Stimulated activated CD4-positive, alpha-beta T cell treated with anti-CD3 and anti-CD28 coated beads, Interleukin-1b, Interleukin-23, amount 100 ng/mL, for 48 hours (primary cell): ENCODE data around the gene LIN7A.
A peak's percentile ranks its signal among the peaks of the same experiment; 100 is the strongest.
"Not testable (repeated sequence)": the region's sequence is repeated elsewhere in the genome, so short reads cannot be mapped to it uniquely, and the experiment has no call there.

ENCODE experiments used
- DNase-seq: peaks from one replicate; pipeline ENCODE4 v3.0.0-alpha.2; 2020

LIN7A gene

GRCh38 chr12:80805106-80805505 is 132.6 kb downstream of the LIN7A start:
- DNase-seq: no peak

DNA sequence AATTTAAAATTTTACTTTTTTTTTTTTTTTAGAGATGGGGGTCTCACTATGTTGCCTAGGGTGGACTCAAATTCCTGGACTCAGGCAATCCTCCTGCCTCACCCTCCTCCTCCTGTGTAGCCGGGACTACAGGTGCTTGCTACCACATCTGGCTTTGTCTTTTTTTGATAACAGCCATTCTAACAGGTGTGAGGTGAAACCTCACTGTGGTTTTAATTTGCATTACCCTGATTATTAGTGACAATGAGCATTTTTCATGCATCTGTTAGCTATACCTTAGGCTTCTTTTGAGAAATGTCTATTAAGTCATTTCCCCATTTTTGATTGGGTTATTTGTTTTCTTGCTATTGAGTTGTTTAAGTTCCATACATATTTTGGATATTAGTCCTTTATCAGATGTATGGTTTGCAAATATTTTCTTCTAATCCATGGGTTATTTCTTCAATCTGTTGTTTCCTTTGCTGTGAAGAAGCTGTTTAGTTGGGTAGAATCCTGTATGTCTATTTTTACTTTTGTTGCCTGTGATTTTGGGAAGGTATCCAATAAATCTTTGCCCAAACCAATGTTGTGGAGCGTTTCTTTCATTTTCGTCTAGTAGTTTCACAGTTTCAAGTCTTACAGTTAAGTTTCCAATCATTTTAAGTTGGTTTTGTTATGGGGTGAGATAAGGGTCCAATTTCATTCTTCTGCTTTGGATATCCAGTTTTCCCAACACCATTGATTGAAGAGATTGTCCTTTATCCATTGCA is 134.9 kb downstream of the LIN7A start:
- no peak for DNase-seq

DNA sequence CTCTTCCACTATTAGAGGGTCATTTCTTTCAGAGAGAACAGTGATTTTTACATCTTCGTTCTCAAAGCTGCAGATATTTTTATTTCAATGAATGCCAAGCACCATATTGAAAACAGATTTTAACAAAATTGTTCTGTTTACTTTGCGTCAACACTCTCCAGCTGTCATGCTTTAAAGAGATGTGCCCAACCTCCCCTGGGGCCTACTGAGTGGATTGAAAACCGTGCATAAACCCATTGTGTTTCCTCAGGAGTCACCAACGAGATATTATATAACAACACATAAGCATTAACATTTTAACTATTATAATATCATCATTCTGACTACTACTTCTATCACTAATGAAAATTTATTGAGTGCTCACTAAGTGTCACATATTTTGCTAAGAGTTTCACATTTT is 139.5 kb downstream of the LIN7A start:
- no peak for DNase-seq

- no peak for DNase-seq
Observed at GRCh38 chr12:80794551-80794950, 143.2 kb downstream of the LIN7A start.

DNA sequence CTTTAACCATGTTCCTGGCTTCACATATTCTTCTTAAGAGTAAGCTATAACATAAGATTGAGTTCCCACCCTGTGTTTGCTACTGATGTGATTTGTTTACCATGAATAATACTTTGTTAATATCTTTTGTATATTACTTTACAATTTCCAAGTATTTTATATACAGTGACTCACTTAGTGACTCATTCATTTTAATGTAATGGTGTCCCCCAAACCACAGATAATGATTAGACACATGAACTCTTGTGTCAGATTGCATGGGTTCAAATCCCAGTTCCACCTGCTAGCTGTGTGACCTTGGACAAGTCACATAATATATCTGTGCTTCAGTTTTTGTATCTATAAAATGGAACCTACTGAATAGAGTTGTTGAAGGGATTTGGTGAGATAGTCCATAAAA is 144.9 kb downstream of the LIN7A start:
- DNase-seq: no peak

GRCh38 chr12:80791863-80792262 is 145.9 kb downstream of the LIN7A start:
- DNase-seq: no peak

DNA sequence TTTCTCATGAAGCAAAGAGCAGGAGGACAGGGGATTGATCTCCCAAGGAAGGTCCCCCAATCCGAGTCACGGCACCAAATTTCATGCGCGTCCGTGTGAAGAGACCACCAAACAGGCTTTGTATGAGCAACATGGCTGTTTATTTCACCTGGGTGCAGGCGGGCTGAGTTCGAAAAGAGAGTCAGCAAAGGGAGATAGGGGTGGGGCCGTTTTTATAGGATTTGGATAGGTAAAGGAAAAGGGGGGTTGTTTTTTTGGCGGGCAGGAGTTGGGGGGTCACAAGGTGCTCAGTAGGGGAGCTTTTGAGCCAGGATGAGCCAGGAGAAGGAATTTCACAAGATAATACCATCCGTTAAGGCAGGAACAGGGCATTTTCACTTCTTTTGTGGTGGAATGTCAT is 149.3 kb downstream of the LIN7A start:
- not testable (repeated sequence) for DNase-seq

DNA sequence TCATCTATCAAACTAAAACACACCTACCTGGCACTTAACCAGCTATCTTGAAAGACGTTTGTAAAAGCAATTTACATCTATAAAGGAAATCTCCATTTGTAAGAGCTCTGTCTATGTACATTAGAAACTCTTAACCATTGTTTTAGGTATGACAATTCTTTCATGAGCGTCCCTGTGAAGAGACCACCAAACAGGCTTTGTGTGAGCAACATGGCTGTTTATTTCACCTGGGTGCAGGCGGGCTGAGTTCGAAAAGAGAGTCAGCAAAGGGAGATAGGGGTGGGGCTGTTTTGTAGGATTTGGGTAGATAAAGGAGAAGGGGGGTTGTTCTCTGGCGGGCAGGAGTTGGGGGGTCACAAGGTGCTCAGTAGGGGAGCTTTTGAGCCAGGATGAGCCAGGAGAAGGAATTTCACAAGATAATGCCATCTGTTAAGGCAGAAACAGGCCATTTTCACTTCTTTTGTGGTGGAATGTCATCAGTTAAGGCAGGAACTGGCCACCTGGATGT is 154.7 kb downstream of the LIN7A start:
- DNase-seq: not testable (repeated sequence)

DNA sequence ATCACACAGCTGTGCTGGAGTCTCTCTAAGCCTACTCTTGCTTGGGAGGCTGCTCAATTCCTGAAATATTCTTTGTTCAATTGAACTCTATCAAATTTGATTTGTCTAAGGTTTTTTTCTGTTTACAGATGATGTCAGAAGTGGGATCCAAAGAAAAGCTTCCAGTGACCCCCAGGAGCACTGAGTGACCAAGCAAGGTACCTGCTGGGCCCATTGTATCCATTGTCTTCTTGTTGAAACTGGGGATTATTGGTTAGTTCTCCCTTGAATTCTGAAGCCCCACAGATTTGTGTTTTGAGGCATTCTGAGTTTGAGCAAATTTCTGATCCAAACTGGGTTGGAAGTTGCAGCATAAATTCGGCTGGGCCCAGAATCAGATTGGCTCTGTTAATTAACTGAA is 156.4 kb downstream of the LIN7A start:
- DNase-seq: no peak

DNA sequence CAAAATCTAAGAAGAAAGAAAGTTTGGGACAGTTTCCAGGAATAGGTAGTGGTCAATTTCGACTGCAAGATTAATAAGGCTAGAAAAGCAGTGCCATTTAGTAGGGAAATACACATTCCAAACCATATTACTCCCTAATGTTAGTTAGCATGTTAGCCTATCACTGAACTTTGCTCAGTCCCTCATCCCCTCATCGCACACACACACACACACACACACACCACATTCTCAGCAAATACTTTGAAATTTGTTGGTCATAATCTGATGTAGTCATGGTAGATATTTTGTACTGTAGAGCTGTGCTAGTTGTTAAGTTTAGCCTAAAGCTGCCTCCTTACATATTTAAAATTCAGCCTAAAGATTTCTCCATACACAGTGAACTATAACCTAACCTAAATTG is 157.0 kb downstream of the LIN7A start:
- DNase-seq: no peak

- peak; percentile 63 for DNase-seq
Observed at GRCh38 chr12:80778005-80778541, 159.7 kb downstream of the LIN7A start.

- no peak for DNase-seq
Observed at GRCh38 chr12:80777587-80777986, 160.1 kb downstream of the LIN7A start.

- no peak for DNase-seq
Observed at GRCh38 chr12:80776706-80777105, 161.0 kb downstream of the LIN7A start.

DNA sequence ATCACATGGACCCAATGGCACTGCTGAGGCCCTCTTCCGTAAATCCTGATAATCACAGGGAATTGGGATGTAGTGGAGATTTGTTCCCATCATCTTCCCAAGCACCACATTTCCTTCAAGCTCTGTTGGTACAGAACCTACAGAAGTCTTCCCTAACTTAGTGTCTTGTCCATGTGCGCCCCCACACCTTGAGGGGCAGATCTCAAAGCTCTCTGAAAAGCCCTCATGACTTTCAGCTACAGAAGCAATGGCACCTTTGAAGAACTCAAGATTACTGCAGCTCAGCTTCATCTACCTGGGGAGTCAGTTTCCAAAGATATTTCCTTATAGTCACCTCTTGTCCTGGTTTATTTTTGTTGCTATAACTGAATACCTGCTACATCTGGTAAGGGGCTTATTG is 166.8 kb downstream of the LIN7A start:
- DNase-seq: no peak

- no peak for DNase-seq
Observed at GRCh38 chr12:80769553-80770140, 168.1 kb downstream of the LIN7A start.

- no peak for DNase-seq
Observed at GRCh38 chr12:80766897-80767296, 170.8 kb downstream of the LIN7A start.

DNA sequence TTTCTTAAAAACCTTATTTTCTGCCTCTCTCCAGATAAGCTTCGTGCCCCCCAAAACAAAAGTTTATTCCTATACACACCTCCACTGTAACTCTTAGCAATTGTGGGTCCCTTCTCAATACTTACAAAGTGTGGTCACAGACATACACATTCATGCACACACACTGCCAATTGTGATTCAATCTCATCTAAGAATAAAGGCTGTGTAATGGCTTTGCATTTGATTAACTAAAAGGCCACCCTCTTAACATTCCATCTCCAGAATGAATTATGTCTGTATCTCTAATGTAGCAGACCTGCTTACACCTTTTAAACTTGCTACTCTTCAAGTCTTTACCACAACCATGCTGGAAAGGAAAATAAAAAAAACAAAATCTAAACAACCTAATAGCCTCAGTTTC is 171.5 kb downstream of the LIN7A start:
- DNase-seq: no peak

GRCh38 chr12:80763874-80764273 is 173.9 kb downstream of the LIN7A start:
- DNase-seq: no peak

DNA sequence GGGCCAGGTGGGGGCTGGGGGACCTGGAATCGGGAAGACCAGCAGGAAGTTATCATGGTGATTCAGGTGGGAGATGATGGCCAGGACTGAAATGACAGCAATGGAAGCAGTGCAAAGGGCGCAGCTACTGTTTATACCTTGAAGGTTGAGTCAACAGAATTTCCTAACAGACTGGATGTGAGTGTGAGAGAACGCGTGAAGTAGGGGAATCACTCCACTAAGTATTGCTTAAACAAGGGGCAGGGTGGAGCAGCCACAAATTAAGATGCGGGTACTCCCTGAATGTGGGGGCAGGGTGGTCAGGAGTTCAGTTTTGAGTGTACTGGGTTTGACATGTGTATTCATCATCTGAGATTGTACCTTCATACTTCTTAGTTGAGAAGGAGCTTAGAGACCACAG is 175.9 kb downstream of the LIN7A start:
- no peak for DNase-seq

DNA sequence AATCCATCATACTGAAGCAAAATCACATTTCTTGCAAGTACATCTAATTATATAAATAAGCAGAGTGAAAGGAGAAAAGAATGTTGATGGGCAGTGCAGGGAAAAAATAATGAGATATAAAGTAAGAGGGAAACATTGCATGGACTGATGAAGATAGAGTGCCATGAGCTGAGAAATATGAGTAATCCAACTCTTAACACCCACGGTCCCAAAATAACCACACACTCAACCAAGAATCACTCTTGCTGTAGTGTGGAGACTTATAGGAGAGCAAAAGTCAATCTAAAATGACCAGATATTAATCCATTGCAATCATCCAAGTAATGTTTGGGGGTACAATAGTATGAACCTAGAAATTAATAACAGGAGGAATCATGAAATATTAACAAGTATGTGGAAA is 180.9 kb downstream of the LIN7A start:
- no peak for DNase-seq

GRCh38 chr12:80754274-80754673 is 183.5 kb downstream of the LIN7A start:
- no peak for DNase-seq

GRCh38 chr12:80752464-80752863 is 185.3 kb downstream of the LIN7A start:
- no peak for DNase-seq

DNA sequence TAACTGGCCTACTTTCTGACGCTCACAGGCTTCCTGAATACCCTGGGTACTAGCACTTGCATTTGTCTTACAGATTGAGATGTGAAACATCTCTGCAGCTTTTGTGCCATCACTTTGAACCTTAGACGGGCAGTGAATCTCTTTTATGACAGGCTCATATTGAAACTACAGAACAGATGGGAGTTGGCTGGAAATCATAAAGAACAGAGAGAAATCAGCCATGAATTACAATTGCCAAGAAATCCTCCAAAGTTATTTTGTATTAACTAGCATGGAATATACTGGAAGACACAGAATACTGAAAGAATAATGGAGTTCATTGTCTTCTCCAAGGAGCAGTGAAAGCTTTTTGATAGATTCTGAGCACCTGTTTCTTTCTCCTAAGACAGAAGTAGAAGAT is 188.3 kb downstream of the LIN7A start:
- DNase-seq: no peak

DNA sequence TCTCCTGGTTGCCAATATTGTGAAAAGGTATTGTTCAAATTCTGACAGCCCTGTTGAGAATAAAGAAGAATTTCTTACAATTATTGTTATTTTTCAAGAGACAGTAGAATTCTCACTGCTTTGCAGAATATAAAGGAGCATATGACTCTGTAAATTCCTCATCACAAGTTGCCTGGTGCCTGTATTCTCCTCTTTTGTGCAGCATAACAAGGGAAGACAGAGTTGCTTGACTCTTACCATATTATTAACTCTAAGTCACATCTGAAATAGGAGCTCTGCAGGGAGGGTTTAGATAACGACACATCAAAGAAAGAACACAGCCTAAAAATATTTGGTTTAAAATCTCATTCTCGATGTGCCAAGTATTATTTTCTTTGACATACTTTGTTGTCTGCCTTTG is 189.9 kb downstream of the LIN7A start:
- DNase-seq: no peak
